ENCODE results near the gene HMGCL. TPM values are rescaled to one million over a fixed set of nuclear protein-coding genes. Genes with fewer than 3 reads are reported as not detected.

The HMGCL gene
- total RNA-seq, 1 experiment from 2014 or later = 28.2 TPM

DNA sequence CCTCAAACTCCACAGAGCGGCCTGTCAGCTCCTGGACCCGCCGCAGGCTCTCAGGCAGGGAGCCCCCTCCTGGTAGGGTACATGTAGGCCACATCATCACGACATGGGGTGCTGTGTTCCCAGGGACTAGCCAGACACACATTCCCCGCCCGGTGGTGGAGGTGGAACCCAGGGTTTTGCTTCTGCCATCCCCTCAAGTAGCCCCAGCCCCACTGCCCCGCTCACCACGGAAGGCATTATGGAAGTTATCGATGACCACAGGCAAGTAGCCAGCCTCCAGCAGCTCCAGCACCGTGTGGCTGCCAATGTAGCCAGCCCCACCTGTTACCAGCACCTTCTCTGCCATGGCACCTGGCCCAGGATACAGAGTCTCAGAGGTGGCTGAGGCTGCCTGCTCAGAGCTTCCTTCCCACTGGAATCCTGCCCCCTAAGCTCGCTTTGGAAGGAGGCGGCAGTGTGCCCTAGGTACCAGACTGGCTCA is 26.5 kb downstream of the HMGCL start:
- TF ChIP-seq, protein P1, sequence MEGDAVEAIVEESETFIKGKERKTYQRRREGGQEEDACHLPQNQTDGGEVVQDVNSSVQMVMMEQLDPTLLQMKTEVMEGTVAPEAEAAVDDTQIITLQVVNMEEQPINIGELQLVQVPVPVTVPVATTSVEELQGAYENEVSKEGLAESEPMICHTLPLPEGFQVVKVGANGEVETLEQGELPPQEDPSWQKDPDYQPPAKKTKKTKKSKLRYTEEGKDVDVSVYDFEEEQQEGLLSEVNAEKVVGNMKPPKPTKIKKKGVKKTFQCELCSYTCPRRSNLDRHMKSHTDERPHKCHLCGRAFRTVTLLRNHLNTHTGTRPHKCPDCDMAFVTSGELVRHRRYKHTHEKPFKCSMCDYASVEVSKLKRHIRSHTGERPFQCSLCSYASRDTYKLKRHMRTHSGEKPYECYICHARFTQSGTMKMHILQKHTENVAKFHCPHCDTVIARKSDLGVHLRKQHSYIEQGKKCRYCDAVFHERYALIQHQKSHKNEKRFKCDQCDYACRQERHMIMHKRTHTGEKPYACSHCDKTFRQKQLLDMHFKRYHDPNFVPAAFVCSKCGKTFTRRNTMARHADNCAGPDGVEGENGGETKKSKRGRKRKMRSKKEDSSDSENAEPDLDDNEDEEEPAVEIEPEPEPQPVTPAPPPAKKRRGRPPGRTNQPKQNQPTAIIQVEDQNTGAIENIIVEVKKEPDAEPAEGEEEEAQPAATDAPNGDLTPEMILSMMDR (conservative IDR thresholded peaks at IDR 0.05; ENCODE audit: low read depth, low read length) = no peak; the same call in 1 of the 2 replicates
- no peak for TF ChIP-seq EZH2phosphoT487 (IDR thresholded peaks at IDR 0.05; ENCODE audit: borderline replicate concordance, low read length)
- no peak for TF ChIP-seq EZH2 (IDR thresholded peaks at IDR 0.05; ENCODE audit: low read length, unreplicated experiment)
- peaks cover 21% of the 10 kb centered on the region for H3K4me1 ChIP-seq (ENCODE audit: insufficient read depth, low read length)
- ChIA-PET POLR2A (ENCODE audit: unreplicated experiment) (interaction anchor here (0.6 kb wide), 1 partner anchor 8 kb away, joined by 5 read pairs; the partner anchor contains the start of gene LYPLA2), CTCF (no interaction called here)
- DNase-seq = no peak
- peak overlapping the region; percentile 93 for H3K9ac ChIP-seq (ENCODE audit: low read length)
- no peaks in the 10 kb centered on the region for H3K9me3 ChIP-seq (ENCODE audit: low read length)
- peak overlapping the region; percentile 97 for H3K4me2 ChIP-seq (ENCODE audit: low read length)
- peak overlapping the region; percentile 96 for H3K27ac ChIP-seq (ENCODE audit: low read length)
- H4K20me1 ChIP-seq (ENCODE audit: low read length) = no peaks in the 10 kb centered on the region
- H3K4me3 ChIP-seq (ENCODE audit: low read length) = peak overlapping the region; percentile 93; the same call in 1 of the 2 replicates
- H3K9me2 ChIP-seq (replicated peaks; ENCODE audit: low read length) = no peaks in the 10 kb centered on the region
- no peaks in the 10 kb centered on the region for H3K27me3 ChIP-seq (ENCODE audit: low read length)
- peaks cover 8% of the 10 kb centered on the region; the same call in 1 of the 2 replicates for H3K36me3 ChIP-seq (ENCODE audit: low read depth, low read length)
- intact Hi-C loops (cut with micrococcal nuclease) = loop anchor here (1.0 kb wide), 1 partner anchor 8 kb away; no protein-coding TSS in a partner anchor
- no peak for ATAC-seq
- BruUV-seq (replicated peaks) = no TSS peak
- H2AFZ ChIP-seq (ENCODE audit: low read length) = no peak overlapping the region
- peaks cover 10% of the 10 kb centered on the region for H3K79me2 ChIP-seq (ENCODE audit: low read length)
- no peaks in the 10 kb centered on the region for H3F3A ChIP-seq (ENCODE audit: low read length, unreplicated experiment)

- no TSS peak for BruUV-seq (replicated peaks)
- no peaks in the 10 kb centered on the region for H3F3A ChIP-seq (ENCODE audit: low read length, unreplicated experiment)
- H3K4me2 ChIP-seq (ENCODE audit: low read length) = no peak overlapping the region
- H3K4me1 ChIP-seq (ENCODE audit: insufficient read depth, low read length) = peaks cover 21% of the 10 kb centered on the region
- H3K27ac ChIP-seq (ENCODE audit: low read length) = no peak overlapping the region
- H4K20me1 ChIP-seq (ENCODE audit: low read length) = no peaks in the 10 kb centered on the region
- H2AFZ ChIP-seq (ENCODE audit: low read length) = no peak overlapping the region
- intact Hi-C loops (cut with micrococcal nuclease) = no loop called here
- POLR2A ChIA-PET (ENCODE audit: unreplicated experiment) = interaction anchor here (0.6 kb wide), 1 partner anchor 454 kb away, joined by 3 read pairs; the partner anchor contains the start of gene HNRNPR
- peaks cover 19% of the 10 kb centered on the region for H3K79me2 ChIP-seq (ENCODE audit: low read length)
- CTCF ChIA-PET = interaction anchor here (0.6 to 2.2 kb wide), 2 partner anchors 20 to 26 kb away, joined by 3 to 10 read pairs; partner anchors contain the start of gene PITHD1
- no peak for TF ChIP-seq EZH2 (IDR thresholded peaks at IDR 0.05; ENCODE audit: low read length, unreplicated experiment)
- TF ChIP-seq, protein P1 (conservative IDR thresholded peaks at IDR 0.05; ENCODE audit: low read depth, low read length) = no peak
- TF ChIP-seq EZH2phosphoT487 (IDR thresholded peaks at IDR 0.05; ENCODE audit: borderline replicate concordance, low read length) = no peak
- H3K4me3 ChIP-seq (ENCODE audit: low read length) = no peak overlapping the region
- H3K9me3 ChIP-seq (ENCODE audit: low read length) = no peaks in the 10 kb centered on the region
- no peak overlapping the region for H3K9ac ChIP-seq (ENCODE audit: low read length)
- H3K36me3 ChIP-seq (ENCODE audit: low read depth, low read length) = peaks cover 14% of the 10 kb centered on the region
- H3K27me3 ChIP-seq (ENCODE audit: low read length) = no peaks in the 10 kb centered on the region
- DNase-seq (no peak), ATAC-seq (no peak)
- H3K9me2 ChIP-seq (replicated peaks; ENCODE audit: low read length) = no peaks in the 10 kb centered on the region
These were observed 27.5 kb downstream of the HMGCL start for GRCh38 chr1:23797478-23798448.

Data from PC-3 (cell line).